Tibial nerve (tissue), 4 donors: Measurements from ENCODE around the gene SPATA2.

ENCODE experiments used
- CTCF ChIP-seq, 5 experiments: fragments of 200-600 bp in 3 of 5; fragments of 450-650 bp in 2 of 5; sonication (generic) in 3 of 5; IDR thresholded peaks; one replicate each; pipeline ENCODE4 v1.5.1; 2016 to 2019; ENCODE audit warnings: antibody characterized with exemption in 5 of 5, mild to moderate bottlenecking in 3 of 5, moderate library complexity in 2 of 5
- EP300 ChIP-seq, 2 donors: sonication (generic); formaldehyde crosslinking; IDR thresholded peaks; one replicate each; pipeline ENCODE4 v1.6.1; 2017; ENCODE audit warnings: antibody characterized with exemption in 2 of 2, mild to moderate bottlenecking in 1 of 2
- POLR2A ChIP-seq, 2 donors: fragments of 450-650 bp; IDR thresholded peaks; one replicate each; pipeline ENCODE4 v1.6.1; 2017; ENCODE audit warnings: antibody characterized with exemption in 2 of 2, mild to moderate bottlenecking in 2 of 2, moderate library complexity in 2 of 2

GRCh38 chr20:49925901-49926454, 10.6 kb upstream of the SPATA2 start:
- no peak for TF ChIP-seq POLR2A (IDR thresholded peaks at IDR 0.05)
- TF ChIP-seq CTCF (IDR thresholded peaks at IDR 0.05), result no peak
- no peak for TF ChIP-seq EP300 (IDR thresholded peaks at IDR 0.05)
